Measurements from ENCODE around the gene PLA2G2E.

DNA sequence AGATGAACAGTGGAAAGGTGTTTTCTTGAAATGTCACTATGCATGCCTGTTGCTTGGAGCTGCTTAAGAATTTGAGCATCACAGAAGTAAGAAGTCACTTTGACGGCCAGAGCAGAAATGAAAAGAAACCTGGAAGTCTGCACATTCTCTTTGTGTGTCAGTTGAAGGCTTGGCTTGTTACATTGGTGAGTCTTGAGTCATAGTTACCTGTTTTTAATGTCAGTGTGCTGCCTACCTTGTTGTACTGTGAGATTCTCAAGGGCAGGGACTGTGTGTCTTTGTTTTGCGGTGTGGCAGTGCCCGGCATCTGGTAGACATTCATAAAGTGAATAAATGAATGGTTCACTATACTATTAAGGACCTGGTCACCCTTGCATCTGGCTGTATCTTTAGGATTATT is 31.3 kb downstream of the PLA2G2E start:
- no peak for TF ChIP-seq EP300 (IDR thresholded peaks at IDR 0.05; ENCODE audit: borderline replicate concordance)
- no peak for TF ChIP-seq ZBTB7A (IDR thresholded peaks at IDR 0.05; ENCODE audit: low read depth)
- no peak for TF ChIP-seq RAD21 (IDR thresholded peaks at IDR 0.05; ENCODE audit: low read depth)
- no peak for TF ChIP-seq NFIC (IDR thresholded peaks at IDR 0.05)
- TF ChIP-seq FOXM1 (IDR thresholded peaks at IDR 0.05; ENCODE audit: borderline replicate concordance, low read depth): no peak

Data from Ishikawa (cell line).